ENCODE measurements around the gene CEP72. TPM values are rescaled to one million over a fixed set of nuclear protein-coding genes. Genes with fewer than 3 reads are reported as not detected.

The CEP72 gene
- total and polyA plus RNA-seq, 10 of the 15 experiments (the other 5 are each of a cell fraction or from before 2014, with no cell fraction given): 0.35 to 13.5 (median 8.3) TPM

DNA sequence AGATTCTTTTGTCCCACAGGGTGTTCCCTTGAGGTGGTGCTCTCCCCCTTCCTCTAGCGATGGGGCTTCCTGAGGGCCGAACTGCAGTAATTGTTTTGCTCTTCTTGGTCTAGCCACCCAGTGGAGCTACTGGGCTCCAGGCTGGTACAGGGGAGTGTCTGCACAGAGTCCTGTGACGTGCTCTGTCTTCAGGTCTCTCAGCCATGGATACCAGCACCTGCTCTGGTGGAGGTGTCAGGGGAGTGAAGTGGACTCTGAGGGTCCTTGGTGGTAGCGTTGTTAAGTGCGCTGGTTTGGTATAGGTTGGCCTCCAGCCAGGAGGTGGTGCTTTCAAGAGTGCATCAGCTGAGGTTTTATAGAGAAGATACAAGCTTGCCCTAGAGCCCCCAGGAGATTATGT, 20.4 kb upstream of the CEP72 start:
- H3K36me3 ChIP-seq (ENCODE audit: control insufficient read depth in 2 of 2, insufficient read depth in 2 of 2, low read length in 1 of 2): no peaks in the 10 kb centered on the region
- ChIA-PET SMC1A (ENCODE audit: uncharacterized antibody, unreplicated experiment) (interaction anchor here (1.4 kb wide), 1 partner anchor 10 kb away, joined by 3 read pairs; no protein-coding TSS in a partner anchor), CTCF (interaction anchor here (0.7 kb wide), 1 partner anchor 950 kb away, joined by 3 read pairs; no protein-coding TSS in a partner anchor), RAD21 (ENCODE audit: unreplicated experiment) (no interaction called here), POLR2A (no interaction called here)
- no peak overlapping the region for H3K4me3 ChIP-seq
- no peak overlapping the region for H3K9ac ChIP-seq (ENCODE audit: control insufficient read depth, insufficient read depth, low read length)
- no peak overlapping the region for H3K27ac ChIP-seq (ENCODE audit: control insufficient read depth, insufficient read depth)
- WGBS (ENCODE audit: insufficient coverage, insufficient replicate concordance, low lambda C conversion rate, missing lambda C conversion rate): 36% methylated on average over 5 of the region's 5 CpGs
- H3K27me3 ChIP-seq (replicated peaks in 1 of 2; ENCODE audit: control insufficient read depth in 2 of 2, insufficient read depth in 2 of 2, low read length in 1 of 2): no peaks in the 10 kb centered on the region; a peak in 2 of 4 replicates
- H3K4me1 ChIP-seq (ENCODE audit: control insufficient read depth, insufficient read depth, low read length): no peaks in the 10 kb centered on the region
- intact Hi-C loops (cut with micrococcal nuclease; ENCODE audit: unreplicated experiment): no loop called here
- ATAC-seq (no peak), FAIRE-seq (no peak), DNase-seq (ENCODE audit: low read depth, low spot score) (no peak)
- no peak overlapping the region for H3K4me2 ChIP-seq (ENCODE audit: control insufficient read depth, insufficient read depth)
- no peak overlapping the region for H2AFZ ChIP-seq (ENCODE audit: control insufficient read depth, low read depth, low read length)
- in situ Hi-C loops (cut with MboI): loop anchor here (5.0 kb wide), 1 partner anchor 34 kb away; no protein-coding TSS in a partner anchor
- no peaks in the 10 kb centered on the region for H4K20me1 ChIP-seq (ENCODE audit: control insufficient read depth, insufficient read depth)
- no peaks in the 10 kb centered on the region for H3K79me2 ChIP-seq (ENCODE audit: control insufficient read depth, insufficient read depth, low read length)
- H3K9me3 ChIP-seq (replicated peaks; ENCODE audit: control insufficient read depth, insufficient read depth, low read length): peaks cover 7% of the 10 kb centered on the region; the same call in 1 of the 3 replicates
- no TSS peak for BruUV-seq (replicated peaks)
- no peak for TF ChIP-seq BMI1 (IDR thresholded peaks at IDR 0.05; ENCODE audit: borderline replicate concordance)
- TF ChIP-seq, protein P1, sequence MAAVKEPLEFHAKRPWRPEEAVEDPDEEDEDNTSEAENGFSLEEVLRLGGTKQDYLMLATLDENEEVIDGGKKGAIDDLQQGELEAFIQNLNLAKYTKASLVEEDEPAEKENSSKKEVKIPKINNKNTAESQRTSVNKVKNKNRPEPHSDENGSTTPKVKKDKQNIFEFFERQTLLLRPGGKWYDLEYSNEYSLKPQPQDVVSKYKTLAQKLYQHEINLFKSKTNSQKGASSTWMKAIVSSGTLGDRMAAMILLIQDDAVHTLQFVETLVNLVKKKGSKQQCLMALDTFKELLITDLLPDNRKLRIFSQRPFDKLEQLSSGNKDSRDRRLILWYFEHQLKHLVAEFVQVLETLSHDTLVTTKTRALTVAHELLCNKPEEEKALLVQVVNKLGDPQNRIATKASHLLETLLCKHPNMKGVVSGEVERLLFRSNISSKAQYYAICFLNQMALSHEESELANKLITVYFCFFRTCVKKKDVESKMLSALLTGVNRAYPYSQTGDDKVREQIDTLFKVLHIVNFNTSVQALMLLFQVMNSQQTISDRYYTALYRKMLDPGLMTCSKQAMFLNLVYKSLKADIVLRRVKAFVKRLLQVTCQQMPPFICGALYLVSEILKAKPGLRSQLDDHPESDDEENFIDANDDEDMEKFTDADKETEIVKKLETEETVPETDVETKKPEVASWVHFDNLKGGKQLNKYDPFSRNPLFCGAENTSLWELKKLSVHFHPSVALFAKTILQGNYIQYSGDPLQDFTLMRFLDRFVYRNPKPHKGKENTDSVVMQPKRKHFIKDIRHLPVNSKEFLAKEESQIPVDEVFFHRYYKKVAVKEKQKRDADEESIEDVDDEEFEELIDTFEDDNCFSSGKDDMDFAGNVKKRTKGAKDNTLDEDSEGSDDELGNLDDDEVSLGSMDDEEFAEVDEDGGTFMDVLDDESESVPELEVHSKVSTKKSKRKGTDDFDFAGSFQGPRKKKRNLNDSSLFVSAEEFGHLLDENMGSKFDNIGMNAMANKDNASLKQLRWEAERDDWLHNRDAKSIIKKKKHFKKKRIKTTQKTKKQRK (IDR thresholded peaks at IDR 0.05; ENCODE audit: low read depth, low read length): no peak
- TF ChIP-seq, protein P2, sequence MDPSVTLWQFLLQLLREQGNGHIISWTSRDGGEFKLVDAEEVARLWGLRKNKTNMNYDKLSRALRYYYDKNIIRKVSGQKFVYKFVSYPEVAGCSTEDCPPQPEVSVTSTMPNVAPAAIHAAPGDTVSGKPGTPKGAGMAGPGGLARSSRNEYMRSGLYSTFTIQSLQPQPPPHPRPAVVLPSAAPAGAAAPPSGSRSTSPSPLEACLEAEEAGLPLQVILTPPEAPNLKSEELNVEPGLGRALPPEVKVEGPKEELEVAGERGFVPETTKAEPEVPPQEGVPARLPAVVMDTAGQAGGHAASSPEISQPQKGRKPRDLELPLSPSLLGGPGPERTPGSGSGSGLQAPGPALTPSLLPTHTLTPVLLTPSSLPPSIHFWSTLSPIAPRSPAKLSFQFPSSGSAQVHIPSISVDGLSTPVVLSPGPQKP (IDR thresholded peaks at IDR 0.05; ENCODE audit: low read depth, low read length): no peak
- TF ChIP-seq, protein P3, sequence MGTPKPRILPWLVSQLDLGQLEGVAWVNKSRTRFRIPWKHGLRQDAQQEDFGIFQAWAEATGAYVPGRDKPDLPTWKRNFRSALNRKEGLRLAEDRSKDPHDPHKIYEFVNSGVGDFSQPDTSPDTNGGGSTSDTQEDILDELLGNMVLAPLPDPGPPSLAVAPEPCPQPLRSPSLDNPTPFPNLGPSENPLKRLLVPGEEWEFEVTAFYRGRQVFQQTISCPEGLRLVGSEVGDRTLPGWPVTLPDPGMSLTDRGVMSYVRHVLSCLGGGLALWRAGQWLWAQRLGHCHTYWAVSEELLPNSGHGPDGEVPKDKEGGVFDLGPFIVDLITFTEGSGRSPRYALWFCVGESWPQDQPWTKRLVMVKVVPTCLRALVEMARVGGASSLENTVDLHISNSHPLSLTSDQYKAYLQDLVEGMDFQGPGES (IDR thresholded peaks at IDR 0.05): no peak
- no peak for TF ChIP-seq CREB1 (IDR thresholded peaks at IDR 0.05; ENCODE audit: low read depth)
- TF ChIP-seq HDAC6 (IDR thresholded peaks at IDR 0.05; ENCODE audit: unreplicated experiment): no peak
- TF ChIP-seq CHD2 (IDR thresholded peaks at IDR 0.05; ENCODE audit: borderline replicate concordance, low read depth, low read length): no peak
- TF ChIP-seq, protein P4, sequence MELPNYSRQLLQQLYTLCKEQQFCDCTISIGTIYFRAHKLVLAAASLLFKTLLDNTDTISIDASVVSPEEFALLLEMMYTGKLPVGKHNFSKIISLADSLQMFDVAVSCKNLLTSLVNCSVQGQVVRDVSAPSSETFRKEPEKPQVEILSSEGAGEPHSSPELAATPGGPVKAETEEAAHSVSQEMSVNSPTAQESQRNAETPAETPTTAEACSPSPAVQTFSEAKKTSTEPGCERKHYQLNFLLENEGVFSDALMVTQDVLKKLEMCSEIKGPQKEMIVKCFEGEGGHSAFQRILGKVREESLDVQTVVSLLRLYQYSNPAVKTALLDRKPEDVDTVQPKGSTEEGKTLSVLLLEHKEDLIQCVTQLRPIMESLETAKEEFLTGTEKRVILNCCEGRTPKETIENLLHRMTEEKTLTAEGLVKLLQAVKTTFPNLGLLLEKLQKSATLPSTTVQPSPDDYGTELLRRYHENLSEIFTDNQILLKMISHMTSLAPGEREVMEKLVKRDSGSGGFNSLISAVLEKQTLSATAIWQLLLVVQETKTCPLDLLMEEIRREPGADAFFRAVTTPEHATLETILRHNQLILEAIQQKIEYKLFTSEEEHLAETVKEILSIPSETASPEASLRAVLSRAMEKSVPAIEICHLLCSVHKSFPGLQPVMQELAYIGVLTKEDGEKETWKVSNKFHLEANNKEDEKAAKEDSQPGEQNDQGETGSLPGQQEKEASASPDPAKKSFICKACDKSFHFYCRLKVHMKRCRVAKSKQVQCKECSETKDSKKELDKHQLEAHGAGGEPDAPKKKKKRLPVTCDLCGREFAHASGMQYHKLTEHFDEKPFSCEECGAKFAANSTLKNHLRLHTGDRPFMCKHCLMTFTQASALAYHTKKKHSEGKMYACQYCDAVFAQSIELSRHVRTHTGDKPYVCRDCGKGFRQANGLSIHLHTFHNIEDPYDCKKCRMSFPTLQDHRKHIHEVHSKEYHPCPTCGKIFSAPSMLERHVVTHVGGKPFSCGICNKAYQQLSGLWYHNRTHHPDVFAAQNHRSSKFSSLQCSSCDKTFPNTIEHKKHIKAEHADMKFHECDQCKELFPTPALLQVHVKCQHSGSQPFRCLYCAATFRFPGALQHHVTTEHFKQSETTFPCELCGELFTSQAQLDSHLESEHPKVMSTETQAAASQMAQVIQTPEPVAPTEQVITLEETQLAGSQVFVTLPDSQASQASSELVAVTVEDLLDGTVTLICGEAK (IDR thresholded peaks at IDR 0.05; ENCODE audit: borderline replicate concordance): no peak
- TF ChIP-seq POLR2AphosphoS2 (IDR thresholded peaks at IDR 0.05; ENCODE audit: low read depth, low read length): no peak
- no peak for TF ChIP-seq GATAD2B (conservative IDR thresholded peaks at IDR 0.05; ENCODE audit: low read depth)
- no peak for TF ChIP-seq NFIC (IDR thresholded peaks at IDR 0.05; ENCODE audit: low read depth, low read length)
- no peak for TF ChIP-seq FOXM1 (IDR thresholded peaks at IDR 0.05; ENCODE audit: low read depth, low read length)
- TF ChIP-seq, protein P5, sequence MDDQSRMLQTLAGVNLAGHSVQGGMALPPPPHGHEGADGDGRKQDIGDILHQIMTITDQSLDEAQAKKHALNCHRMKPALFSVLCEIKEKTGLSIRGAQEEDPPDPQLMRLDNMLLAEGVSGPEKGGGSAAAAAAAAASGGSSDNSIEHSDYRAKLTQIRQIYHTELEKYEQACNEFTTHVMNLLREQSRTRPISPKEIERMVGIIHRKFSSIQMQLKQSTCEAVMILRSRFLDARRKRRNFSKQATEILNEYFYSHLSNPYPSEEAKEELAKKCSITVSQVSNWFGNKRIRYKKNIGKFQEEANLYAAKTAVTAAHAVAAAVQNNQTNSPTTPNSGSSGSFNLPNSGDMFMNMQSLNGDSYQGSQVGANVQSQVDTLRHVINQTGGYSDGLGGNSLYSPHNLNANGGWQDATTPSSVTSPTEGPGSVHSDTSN (IDR thresholded peaks at IDR 0.05; ENCODE audit: insufficient replicate concordance, low read depth, low read length): no peak

Data from GM12878 (cell line).